GM21723 (cell line): Measurements from ENCODE around the gene FBL.

Experiments used
- ATAC-seq: cut with Tn5 transposase; IDR thresholded peaks from one replicate; pipeline ENCODE4 v1.9.1; 2021; ENCODE audit warnings: mild to moderate bottlenecking, moderate library complexity; ENCODE audit not compliant: unreplicated experiment

FBL gene

GRCh38 chr19:39843919-39844793, 2.0 kb downstream of the FBL start:
- ATAC-seq = no peak

GRCh38 chr19:39842693-39843435, 3.3 kb downstream of the FBL start:
- ATAC-seq = no peak

GRCh38 chr19:39841041-39841440, 5.1 kb downstream of the FBL start:
- no peak for ATAC-seq

- no peak for ATAC-seq
Observed at GRCh38 chr19:39840492-39840891, 5.7 kb downstream of the FBL start.

- ATAC-seq = no peak
Observed at GRCh38 chr19:39839678-39840327, 6.4 kb downstream of the FBL start.

- ATAC-seq = no peak
Observed at GRCh38 chr19:39838569-39838968, 7.6 kb downstream of the FBL start.

GRCh38 chr19:39837978-39838377, 8.2 kb downstream of the FBL start:
- no peak for ATAC-seq

- ATAC-seq = no peak
Observed at GRCh38 chr19:39834287-39834841, 11.8 kb downstream of the FBL start.

- ATAC-seq = peak; percentile 86
Observed at GRCh38 chr19:39833464-39834286, 12.5 kb downstream of the FBL start, which contains the start of gene DYRK1B. DYRK1B (minus strand) TSS chr19:39834162; CDS start chr19:39831867, 2,295 bp downstream.

- ATAC-seq = peak; percentile 6
Observed at GRCh38 chr19:39833160-39833463, 13.1 kb downstream of the FBL start.

GRCh38 chr19:39832341-39833083, 13.7 kb downstream of the FBL start:
- ATAC-seq = no peak

- no peak for ATAC-seq
Observed at GRCh38 chr19:39831679-39832078, 14.5 kb downstream of the FBL start.

- no peak for ATAC-seq
Observed at GRCh38 chr19:39830847-39831246, 15.3 kb downstream of the FBL start.

GRCh38 chr19:39830406-39830805, 15.8 kb downstream of the FBL start:
- ATAC-seq = no peak

GRCh38 chr19:39829702-39830275, 16.4 kb downstream of the FBL start:
- ATAC-seq = no peak

- ATAC-seq = no peak
Observed at GRCh38 chr19:39828654-39829032, 17.5 kb downstream of the FBL start.

- no peak for ATAC-seq
Observed at GRCh38 chr19:39828015-39828653, 18.0 kb downstream of the FBL start.

- ATAC-seq = no peak
Observed at GRCh38 chr19:39827216-39827615, 19.0 kb downstream of the FBL start.
